ENCODE data around the gene PCDHB11.
"Not testable (repeated sequence)": the region's sequence is repeated elsewhere in the genome, so short reads cannot be mapped to it uniquely, and the experiment has no call there.

DNA sequence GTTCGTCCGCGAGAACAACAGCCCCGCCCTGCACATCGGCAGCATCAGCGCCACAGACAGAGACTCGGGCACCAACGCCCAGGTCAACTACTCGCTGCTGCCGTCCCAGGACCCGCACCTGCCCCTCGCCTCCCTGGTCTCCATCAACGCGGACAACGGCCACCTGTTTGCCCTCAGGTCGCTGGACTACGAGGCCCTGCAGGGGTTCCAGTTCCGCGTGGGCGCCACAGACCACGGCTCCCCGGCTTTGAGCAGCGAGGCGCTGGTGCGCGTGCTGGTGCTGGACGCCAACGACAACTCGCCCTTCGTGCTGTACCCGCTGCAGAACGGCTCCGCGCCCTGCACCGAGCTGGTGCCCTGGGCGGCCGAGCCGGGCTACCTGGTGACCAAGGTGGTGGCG is 10.9 kb downstream of the PCDHB11 start:
- not testable (repeated sequence) for TF ChIP-seq SRSF9 (IDR thresholded peaks at IDR 0.05; ENCODE audit: borderline replicate concordance, low read depth, low read length); POLR2AphosphoS5 (IDR thresholded peaks at IDR 0.05; ENCODE audit: control insufficient read depth, insufficient read depth, low read depth, low read length); NR3C1 (CRISPR knock-in tag; IDR thresholded peaks at IDR 0.05); KDM4B (IDR thresholded peaks at IDR 0.05; ENCODE audit: borderline replicate concordance in 2 of 2, low read depth in 1 of 2); TCF7L2 (IDR thresholded peaks at IDR 0.05; ENCODE audit: low read depth, low read length); MTF1 (CRISPR knock-in tag; IDR thresholded peaks at IDR 0.05; ENCODE audit: borderline replicate concordance); SRF (CRISPR knock-in tag; IDR thresholded peaks at IDR 0.05); ZNF253 (CRISPR knock-in tag; conservative IDR thresholded peaks at IDR 0.05)
- TF ChIP-seq, protein P1, sequence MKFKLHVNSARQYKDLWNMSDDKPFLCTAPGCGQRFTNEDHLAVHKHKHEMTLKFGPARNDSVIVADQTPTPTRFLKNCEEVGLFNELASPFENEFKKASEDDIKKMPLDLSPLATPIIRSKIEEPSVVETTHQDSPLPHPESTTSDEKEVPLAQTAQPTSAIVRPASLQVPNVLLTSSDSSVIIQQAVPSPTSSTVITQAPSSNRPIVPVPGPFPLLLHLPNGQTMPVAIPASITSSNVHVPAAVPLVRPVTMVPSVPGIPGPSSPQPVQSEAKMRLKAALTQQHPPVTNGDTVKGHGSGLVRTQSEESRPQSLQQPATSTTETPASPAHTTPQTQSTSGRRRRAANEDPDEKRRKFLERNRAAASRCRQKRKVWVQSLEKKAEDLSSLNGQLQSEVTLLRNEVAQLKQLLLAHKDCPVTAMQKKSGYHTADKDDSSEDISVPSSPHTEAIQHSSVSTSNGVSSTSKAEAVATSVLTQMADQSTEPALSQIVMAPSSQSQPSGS (CRISPR knock-in tag; IDR thresholded peaks at IDR 0.05): not testable (repeated sequence)
- TF ChIP-seq, protein P2, sequence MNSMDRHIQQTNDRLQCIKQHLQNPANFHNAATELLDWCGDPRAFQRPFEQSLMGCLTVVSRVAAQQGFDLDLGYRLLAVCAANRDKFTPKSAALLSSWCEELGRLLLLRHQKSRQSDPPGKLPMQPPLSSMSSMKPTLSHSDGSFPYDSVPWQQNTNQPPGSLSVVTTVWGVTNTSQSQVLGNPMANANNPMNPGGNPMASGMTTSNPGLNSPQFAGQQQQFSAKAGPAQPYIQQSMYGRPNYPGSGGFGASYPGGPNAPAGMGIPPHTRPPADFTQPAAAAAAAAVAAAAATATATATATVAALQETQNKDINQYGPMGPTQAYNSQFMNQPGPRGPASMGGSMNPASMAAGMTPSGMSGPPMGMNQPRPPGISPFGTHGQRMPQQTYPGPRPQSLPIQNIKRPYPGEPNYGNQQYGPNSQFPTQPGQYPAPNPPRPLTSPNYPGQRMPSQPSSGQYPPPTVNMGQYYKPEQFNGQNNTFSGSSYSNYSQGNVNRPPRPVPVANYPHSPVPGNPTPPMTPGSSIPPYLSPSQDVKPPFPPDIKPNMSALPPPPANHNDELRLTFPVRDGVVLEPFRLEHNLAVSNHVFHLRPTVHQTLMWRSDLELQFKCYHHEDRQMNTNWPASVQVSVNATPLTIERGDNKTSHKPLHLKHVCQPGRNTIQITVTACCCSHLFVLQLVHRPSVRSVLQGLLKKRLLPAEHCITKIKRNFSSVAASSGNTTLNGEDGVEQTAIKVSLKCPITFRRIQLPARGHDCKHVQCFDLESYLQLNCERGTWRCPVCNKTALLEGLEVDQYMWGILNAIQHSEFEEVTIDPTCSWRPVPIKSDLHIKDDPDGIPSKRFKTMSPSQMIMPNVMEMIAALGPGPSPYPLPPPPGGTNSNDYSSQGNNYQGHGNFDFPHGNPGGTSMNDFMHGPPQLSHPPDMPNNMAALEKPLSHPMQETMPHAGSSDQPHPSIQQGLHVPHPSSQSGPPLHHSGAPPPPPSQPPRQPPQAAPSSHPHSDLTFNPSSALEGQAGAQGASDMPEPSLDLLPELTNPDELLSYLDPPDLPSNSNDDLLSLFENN (IDR thresholded peaks at IDR 0.05; ENCODE audit: low read depth in 2 of 2, low read length in 2 of 2): not testable (repeated sequence)
- TF ChIP-seq, protein P3, sequence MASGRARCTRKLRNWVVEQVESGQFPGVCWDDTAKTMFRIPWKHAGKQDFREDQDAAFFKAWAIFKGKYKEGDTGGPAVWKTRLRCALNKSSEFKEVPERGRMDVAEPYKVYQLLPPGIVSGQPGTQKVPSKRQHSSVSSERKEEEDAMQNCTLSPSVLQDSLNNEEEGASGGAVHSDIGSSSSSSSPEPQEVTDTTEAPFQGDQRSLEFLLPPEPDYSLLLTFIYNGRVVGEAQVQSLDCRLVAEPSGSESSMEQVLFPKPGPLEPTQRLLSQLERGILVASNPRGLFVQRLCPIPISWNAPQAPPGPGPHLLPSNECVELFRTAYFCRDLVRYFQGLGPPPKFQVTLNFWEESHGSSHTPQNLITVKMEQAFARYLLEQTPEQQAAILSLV (tag; IDR thresholded peaks at IDR 0.05): not testable (repeated sequence)
- TF ChIP-seq, protein P4, sequence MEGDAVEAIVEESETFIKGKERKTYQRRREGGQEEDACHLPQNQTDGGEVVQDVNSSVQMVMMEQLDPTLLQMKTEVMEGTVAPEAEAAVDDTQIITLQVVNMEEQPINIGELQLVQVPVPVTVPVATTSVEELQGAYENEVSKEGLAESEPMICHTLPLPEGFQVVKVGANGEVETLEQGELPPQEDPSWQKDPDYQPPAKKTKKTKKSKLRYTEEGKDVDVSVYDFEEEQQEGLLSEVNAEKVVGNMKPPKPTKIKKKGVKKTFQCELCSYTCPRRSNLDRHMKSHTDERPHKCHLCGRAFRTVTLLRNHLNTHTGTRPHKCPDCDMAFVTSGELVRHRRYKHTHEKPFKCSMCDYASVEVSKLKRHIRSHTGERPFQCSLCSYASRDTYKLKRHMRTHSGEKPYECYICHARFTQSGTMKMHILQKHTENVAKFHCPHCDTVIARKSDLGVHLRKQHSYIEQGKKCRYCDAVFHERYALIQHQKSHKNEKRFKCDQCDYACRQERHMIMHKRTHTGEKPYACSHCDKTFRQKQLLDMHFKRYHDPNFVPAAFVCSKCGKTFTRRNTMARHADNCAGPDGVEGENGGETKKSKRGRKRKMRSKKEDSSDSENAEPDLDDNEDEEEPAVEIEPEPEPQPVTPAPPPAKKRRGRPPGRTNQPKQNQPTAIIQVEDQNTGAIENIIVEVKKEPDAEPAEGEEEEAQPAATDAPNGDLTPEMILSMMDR (IDR thresholded peaks at IDR 0.05 in 2 of 3, conservative IDR thresholded peaks at IDR 0.05 in 1 of 3; ENCODE audit: insufficient read depth in 2 of 3, low read depth in 1 of 3, low read length in 3 of 3): not testable (repeated sequence)
- TF ChIP-seq, protein P5, sequence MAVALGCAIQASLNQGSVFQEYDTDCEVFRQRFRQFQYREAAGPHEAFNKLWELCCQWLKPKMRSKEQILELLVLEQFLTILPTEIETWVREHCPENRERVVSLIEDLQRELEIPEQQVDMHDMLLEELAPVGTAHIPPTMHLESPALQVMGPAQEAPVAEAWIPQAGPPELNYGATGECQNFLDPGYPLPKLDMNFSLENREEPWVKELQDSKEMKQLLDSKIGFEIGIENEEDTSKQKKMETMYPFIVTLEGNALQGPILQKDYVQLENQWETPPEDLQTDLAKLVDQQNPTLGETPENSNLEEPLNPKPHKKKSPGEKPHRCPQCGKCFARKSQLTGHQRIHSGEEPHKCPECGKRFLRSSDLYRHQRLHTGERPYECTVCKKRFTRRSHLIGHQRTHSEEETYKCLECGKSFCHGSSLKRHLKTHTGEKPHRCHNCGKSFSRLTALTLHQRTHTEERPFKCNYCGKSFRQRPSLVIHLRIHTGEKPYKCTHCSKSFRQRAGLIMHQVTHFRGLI (CRISPR knock-in tag; IDR thresholded peaks at IDR 0.05): not testable (repeated sequence)
- TF ChIP-seq, protein P6, sequence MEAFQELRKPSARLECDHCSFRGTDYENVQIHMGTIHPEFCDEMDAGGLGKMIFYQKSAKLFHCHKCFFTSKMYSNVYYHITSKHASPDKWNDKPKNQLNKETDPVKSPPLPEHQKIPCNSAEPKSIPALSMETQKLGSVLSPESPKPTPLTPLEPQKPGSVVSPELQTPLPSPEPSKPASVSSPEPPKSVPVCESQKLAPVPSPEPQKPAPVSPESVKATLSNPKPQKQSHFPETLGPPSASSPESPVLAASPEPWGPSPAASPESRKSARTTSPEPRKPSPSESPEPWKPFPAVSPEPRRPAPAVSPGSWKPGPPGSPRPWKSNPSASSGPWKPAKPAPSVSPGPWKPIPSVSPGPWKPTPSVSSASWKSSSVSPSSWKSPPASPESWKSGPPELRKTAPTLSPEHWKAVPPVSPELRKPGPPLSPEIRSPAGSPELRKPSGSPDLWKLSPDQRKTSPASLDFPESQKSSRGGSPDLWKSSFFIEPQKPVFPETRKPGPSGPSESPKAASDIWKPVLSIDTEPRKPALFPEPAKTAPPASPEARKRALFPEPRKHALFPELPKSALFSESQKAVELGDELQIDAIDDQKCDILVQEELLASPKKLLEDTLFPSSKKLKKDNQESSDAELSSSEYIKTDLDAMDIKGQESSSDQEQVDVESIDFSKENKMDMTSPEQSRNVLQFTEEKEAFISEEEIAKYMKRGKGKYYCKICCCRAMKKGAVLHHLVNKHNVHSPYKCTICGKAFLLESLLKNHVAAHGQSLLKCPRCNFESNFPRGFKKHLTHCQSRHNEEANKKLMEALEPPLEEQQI (IDR thresholded peaks at IDR 0.05): not testable (repeated sequence)
